Measurements from ENCODE around the gene DRC3. TPM values are rescaled to one million over a fixed set of nuclear protein-coding genes. Genes with fewer than 3 reads are reported as not detected.

The DRC3 gene
- total RNA-seq, 1 donor from 2014 or later: under 0.01 TPM

DNA sequence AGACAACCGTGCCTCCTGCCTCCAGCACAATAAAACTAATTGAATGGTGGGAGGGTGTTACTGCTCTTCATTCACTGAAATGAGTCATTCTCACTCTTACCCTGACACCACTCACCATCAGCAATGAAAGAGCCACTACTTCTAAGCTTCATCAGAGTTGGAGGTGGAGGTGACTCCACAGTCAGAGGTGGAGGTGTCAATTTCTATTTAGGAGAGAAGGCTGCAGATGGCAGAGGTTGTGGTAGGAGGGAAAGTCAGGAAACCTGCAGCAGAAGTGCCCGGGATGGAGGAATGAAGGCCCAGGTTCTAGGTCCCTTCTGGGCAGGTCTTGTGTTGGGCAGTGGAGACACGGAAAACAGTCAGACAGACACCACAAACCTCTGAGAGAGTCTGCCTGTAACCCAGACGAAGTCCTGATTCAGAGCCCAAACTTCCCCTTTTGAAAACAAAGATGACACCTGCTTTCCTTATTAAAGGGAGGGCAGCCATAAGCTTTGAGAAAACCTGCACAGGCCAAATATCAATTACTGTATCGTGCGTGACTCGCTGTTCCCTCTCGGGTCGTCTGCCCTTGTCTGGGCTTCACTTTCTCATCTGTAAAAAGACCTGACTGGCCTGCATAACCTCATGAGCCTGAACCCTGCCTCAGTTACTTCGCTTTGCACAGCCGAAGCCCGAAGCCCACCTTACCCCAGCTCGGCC lies 65.6 kb downstream of the DRC3 start:
- no peak for TF ChIP-seq CTCF (IDR thresholded peaks at IDR 0.05; ENCODE audit: insufficient read depth, low read length, severe bottlenecking)
- no peak for FAIRE-seq

DNA sequence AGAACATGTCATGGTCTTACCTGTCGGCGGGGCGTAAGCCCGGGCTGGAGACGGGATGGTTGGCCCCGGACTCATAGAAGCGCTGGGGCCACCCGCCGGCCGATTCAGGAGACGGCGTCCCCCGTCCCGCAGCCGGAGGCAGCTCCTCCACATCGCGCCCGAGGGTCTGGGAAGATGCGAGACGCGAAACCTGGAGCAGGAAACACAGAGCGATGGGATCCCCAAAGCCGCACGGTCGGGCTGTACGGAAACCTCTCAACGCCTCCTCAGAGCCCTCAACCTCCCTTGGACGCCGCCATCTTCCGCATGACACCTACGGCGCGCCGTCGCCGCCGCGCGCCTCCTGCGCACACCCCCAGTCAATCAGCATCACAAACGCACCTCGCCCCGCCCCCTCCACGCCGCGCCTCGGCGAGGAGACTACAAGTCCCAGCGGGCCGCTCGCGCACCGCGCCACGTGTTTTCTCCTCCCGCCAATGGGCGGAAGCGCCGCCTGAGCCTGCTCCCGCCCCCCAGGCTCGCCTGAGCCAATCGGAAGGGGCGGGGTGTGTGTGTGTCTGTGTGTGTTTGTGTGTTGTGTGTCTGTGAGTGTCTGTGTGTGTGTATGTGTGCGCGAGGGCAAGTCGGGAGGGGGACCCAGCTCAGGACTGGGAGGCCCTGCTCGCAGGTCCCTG lies 66.3 kb downstream of the DRC3 start, which contains the start of the genes ATPAF2 and GID4:
Gene ATPAF2, minus strand, starts transcription at position 308 of the 674 bp plus-strand sequence. Its CDS starts 155 bp downstream, at position 153.
Gene GID4, plus strand, starts transcription at position 548 of the 674 bp plus-strand sequence. Its CDS starts 57 bp downstream, at position 605.
- DNase-seq (ENCODE audit: low read depth) (peak; percentile 92), FAIRE-seq (no peak)
- Histone ChIP-seq H3K4me3 (ENCODE audit: low read depth, low read length) (peak within 1 kb of the TSS; percentile 76), H3K27me3 (ENCODE audit: control insufficient read depth, insufficient read depth, low read length) (no peaks in the 10 kb centered on the region), H3K36me3 (ENCODE audit: control insufficient read depth, insufficient read depth, low read length) (peaks cover 2% of the 10 kb centered on the region)
- TF ChIP-seq CTCF (IDR thresholded peaks at IDR 0.05; ENCODE audit: insufficient read depth, low read length, severe bottlenecking): peak; percentile 22

More for the DNA sequence above, 65.6 kb downstream of the DRC3 start:
- H3K36me3 ChIP-seq (ENCODE audit: control insufficient read depth, insufficient read depth, low read length): peaks cover 2% of the 10 kb centered on the region
- peak; percentile 66 for DNase-seq (ENCODE audit: low read depth)
- no peaks in the 10 kb centered on the region for H3K27me3 ChIP-seq (ENCODE audit: control insufficient read depth, insufficient read depth, low read length)
- H3K4me3 ChIP-seq (ENCODE audit: low read depth, low read length): peak overlapping the region; percentile 76

GRCh38 chr17:18039535-18040260 lies 67.0 kb downstream of the DRC3 start:
- H3K27me3 ChIP-seq (ENCODE audit: control insufficient read depth, insufficient read depth, low read length): no peaks in the 10 kb centered on the region
- DNase-seq (ENCODE audit: low read depth) (no peak), FAIRE-seq (no peak)
- peak overlapping the region; percentile 76 for H3K4me3 ChIP-seq (ENCODE audit: low read depth, low read length)
- no peak for TF ChIP-seq CTCF (IDR thresholded peaks at IDR 0.05; ENCODE audit: insufficient read depth, low read length, severe bottlenecking)
- H3K36me3 ChIP-seq (ENCODE audit: control insufficient read depth, insufficient read depth, low read length): peaks cover 2% of the 10 kb centered on the region

- FAIRE-seq (no peak), DNase-seq (ENCODE audit: low read depth) (no peak)
- Histone ChIP-seq H3K27me3 (ENCODE audit: control insufficient read depth, insufficient read depth, low read length) (no peaks in the 10 kb centered on the region), H3K36me3 (ENCODE audit: control insufficient read depth, insufficient read depth, low read length) (peaks cover 3% of the 10 kb centered on the region), H3K4me3 (ENCODE audit: low read depth, low read length) (peak overlapping the region; percentile 76)
- no peak for TF ChIP-seq CTCF (IDR thresholded peaks at IDR 0.05; ENCODE audit: insufficient read depth, low read length, severe bottlenecking)
These were observed 67.7 kb downstream of the DRC3 start for GRCh38 chr17:18040261-18040858.

DNA sequence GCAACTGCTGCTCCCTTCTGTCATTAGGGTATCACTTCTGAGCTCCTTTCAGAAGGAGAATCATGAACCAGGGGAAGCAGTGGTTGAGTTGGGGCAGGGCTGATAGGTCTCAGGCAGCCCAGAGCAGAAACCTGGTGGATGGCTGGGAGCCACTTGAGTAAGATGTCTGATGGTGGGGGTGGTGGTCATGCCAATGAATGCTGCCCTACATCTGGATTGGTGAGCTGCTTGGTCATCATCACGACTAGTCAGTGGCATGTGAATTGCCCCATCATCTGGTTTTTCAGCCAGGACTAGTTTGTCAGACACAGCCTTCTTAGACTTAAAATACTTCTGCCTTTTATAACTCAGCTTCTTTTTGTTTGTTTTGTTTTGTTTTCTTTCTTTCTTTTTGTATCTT lies 69.1 kb downstream of the DRC3 start:
- FAIRE-seq: no peak

More for the DNA sequence above, 69.1 kb downstream of the DRC3 start:
- Histone ChIP-seq H3K27me3 (ENCODE audit: control insufficient read depth, insufficient read depth, low read length) (no peaks in the 10 kb centered on the region), H3K4me3 (ENCODE audit: low read depth, low read length) (no peak overlapping the region), H3K36me3 (ENCODE audit: control insufficient read depth, insufficient read depth, low read length) (peaks cover 5% of the 10 kb centered on the region)
- DNase-seq (ENCODE audit: low read depth): peak; percentile 91
- no peak for TF ChIP-seq CTCF (IDR thresholded peaks at IDR 0.05; ENCODE audit: insufficient read depth, low read length, severe bottlenecking)

Data from bronchial epithelial cell (primary cell).